Measurements from ENCODE around the gene PLD2.
A peak's percentile ranks its signal among the peaks of the same experiment; 100 is the strongest.

Gene PLD2

GRCh38 chr17:4789951-4790704 lies 16.8 kb upstream of the PLD2 start:
- peak overlapping the region; percentile 60 for H3K4me3 ChIP-seq (ENCODE audit: control insufficient read depth, low read depth, low read length)
- TF ChIP-seq CTCF (conservative IDR thresholded peaks at IDR 0.05; ENCODE audit: control insufficient read depth, insufficient read depth, low read depth, low read length), result no peak
- DNase-seq (ENCODE audit: low read depth), result peak; percentile 98

- peak overlapping the region; percentile 60 for H3K4me3 ChIP-seq (ENCODE audit: control insufficient read depth, low read depth, low read length)
- TF ChIP-seq CTCF (conservative IDR thresholded peaks at IDR 0.05; ENCODE audit: control insufficient read depth, insufficient read depth, low read depth, low read length), result no peak
- DNase-seq (ENCODE audit: low read depth), result no peak
Measured at GRCh38 chr17:4790705-4791088, 16.3 kb upstream of the PLD2 start.

- no peak overlapping the region for H3K4me3 ChIP-seq (ENCODE audit: control insufficient read depth, low read depth, low read length)
- DNase-seq (ENCODE audit: low read depth), result no peak
- TF ChIP-seq CTCF (conservative IDR thresholded peaks at IDR 0.05; ENCODE audit: control insufficient read depth, insufficient read depth, low read depth, low read length), result no peak
Measured at GRCh38 chr17:4795168-4795567, 11.8 kb upstream of the PLD2 start.

GRCh38 chr17:4796552-4796920 lies 10.4 kb upstream of the PLD2 start:
- no peak for TF ChIP-seq CTCF (conservative IDR thresholded peaks at IDR 0.05; ENCODE audit: control insufficient read depth, insufficient read depth, low read depth, low read length)
- H3K4me3 ChIP-seq (ENCODE audit: control insufficient read depth, low read depth, low read length), result peak overlapping the region; percentile 100
- peak; percentile 44 for DNase-seq (ENCODE audit: low read depth)

GRCh38 chr17:4800462-4801196 lies 6.3 kb upstream of the PLD2 start:
- no peak overlapping the region for H3K4me3 ChIP-seq (ENCODE audit: control insufficient read depth, low read depth, low read length)
- no peak for TF ChIP-seq CTCF (conservative IDR thresholded peaks at IDR 0.05; ENCODE audit: control insufficient read depth, insufficient read depth, low read depth, low read length)
- DNase-seq (ENCODE audit: low read depth), result no peak

- no peak within 1 kb of the TSS for H3K4me3 ChIP-seq (ENCODE audit: control insufficient read depth, low read depth, low read length)
- TF ChIP-seq CTCF (conservative IDR thresholded peaks at IDR 0.05; ENCODE audit: control insufficient read depth, insufficient read depth, low read depth, low read length), result no peak
- DNase-seq (ENCODE audit: low read depth), result no peak
Measured at GRCh38 chr17:4802228-4802627, 4.7 kb upstream of the PLD2 start, which contains the start of gene C17orf114. TSS of gene C17orf114 (minus strand) at chr17:4802328.
